AG09319 (cell line): Measurements from ENCODE around the gene PHF12.

Source experiments
- DNase-seq: peaks from one replicate; pipeline ENCODE4 v3.0.0-alpha.2; 2010; ENCODE audit warnings: low read depth; ENCODE audit errors: extremely low read depth
- CTCF ChIP-seq: IDR thresholded peaks from 2 replicates; pipeline ENCODE4 v1.5.1; 2011; ENCODE audit warnings: low read depth, mild to moderate bottlenecking, inconsistent platforms, low read length, moderate library complexity

PHF12 gene

GRCh38 chr17:28900986-28901726 is 50.2 kb downstream of the PHF12 start:
- TF ChIP-seq CTCF: no peak
- DNase-seq: no peak

GRCh38 chr17:28899212-28899815 is 52.0 kb downstream of the PHF12 start:
- DNase-seq: no peak
- TF ChIP-seq CTCF: no peak

- no peak for TF ChIP-seq CTCF
- DNase-seq: no peak
These were observed 52.8 kb downstream of the PHF12 start for GRCh38 chr17:28898527-28898955.

- DNase-seq: no peak
- TF ChIP-seq CTCF: no peak
These were observed 53.4 kb downstream of the PHF12 start for GRCh38 chr17:28897769-28898526.

GRCh38 chr17:28896884-28897768 is 54.2 kb downstream of the PHF12 start, which contains the start of gene FLOT2:
Gene FLOT2, minus strand, starts transcription at chr17:28897733. Its CDS starts 159 bp downstream, at chr17:28897574.
- DNase-seq: no peak
- no peak; the same call in none of the 2 replicates for TF ChIP-seq CTCF

GRCh38 chr17:28896491-28896883 is 54.8 kb downstream of the PHF12 start:
- no peak for TF ChIP-seq CTCF
- DNase-seq: no peak
